Thyroid gland (tissue), 4 donors: ENCODE data around the gene RNF167. TPM values are rescaled to one million over a fixed set of nuclear protein-coding genes. Genes with fewer than 3 reads are reported as not detected.

Source experiments
- DNase-seq, 2 donors: peaks; one replicate each; pipeline ENCODE4 v3.0.0-alpha.2; 2019
- H3K27ac ChIP-seq, 3 donors: fragments of 200-600 bp; sonication (generic); 1 replicate in 2 of 3; 2 replicates in 1 of 3; pipeline ENCODE4 v1.5.1; 2016 to 2019; ENCODE audit warnings: mild to moderate bottlenecking in 1 of 3, moderate library complexity in 1 of 3
- H3K27me3 ChIP-seq: fragments of 200-600 bp; sonication (generic); one replicate; pipeline ENCODE4 v1.5.1; 2019
- H3K36me3 ChIP-seq, 2 donors: fragments of 200-600 bp; sonication (generic); one replicate each; pipeline ENCODE4 v1.5.1; 2016 to 2019
- H3K4me1 ChIP-seq, 2 donors: fragments of 200-600 bp; sonication (generic); one replicate each; pipeline ENCODE4 v1.5.1; 2017 to 2019
- H3K4me3 ChIP-seq, 3 donors: fragments of 200-600 bp; sonication (generic); replicated peaks in 1 of 3; 1 replicate in 2 of 3; 2 replicates in 1 of 3; pipeline ENCODE4 v1.5.1; 2016; ENCODE audit warnings: mild to moderate bottlenecking in 1 of 3
- H3K9me3 ChIP-seq: fragments of 200-600 bp; sonication (generic); one replicate; pipeline ENCODE4 v1.5.1; 2017
- CTCF ChIP-seq, 6 experiments: fragments of 200-600 bp in 3 of 6; fragments of 450-650 bp in 3 of 6; sonication (generic) in 3 of 6; IDR thresholded peaks; one replicate each; pipeline ENCODE4 v1.5.1; 2016 to 2019; ENCODE audit warnings: antibody characterized with exemption in 6 of 6, mild to moderate bottlenecking in 2 of 6, inconsistent platforms in 1 of 6, moderate library complexity in 1 of 6
- POLR2A ChIP-seq, 2 donors: fragments of 450-650 bp; IDR thresholded peaks; one replicate each; pipeline ENCODE4 v1.6.1; 2017; ENCODE audit warnings: antibody characterized with exemption in 2 of 2, mild to moderate bottlenecking in 2 of 2, moderate library complexity in 1 of 2
- WGBS, 2 donors: methylation state at CpG; one replicate each; pipeline ENCODE4 v1.1.5; 2017; 5-methylcytosine and 5-hydroxymethylcytosine counted together
- intact Hi-C: fragments of 100-400 bp; cut with DNase I; formaldehyde crosslinking; loops from one replicate; pipeline ENCODE4 v1.15.1; 2023
- total RNA-seq, 4 donors: library from RNA; depleted of rRNA; stranded (reverse); fragments of >200 nt; gene quantifications; one replicate each; pipeline ENCODE4 v1.2.3, GENCODE V29; 2016

Gene RNF167
- total RNA-seq, 4 donors from 2014 or later: 47.1 to 77.0 (median 67.2) TPM

DNA sequence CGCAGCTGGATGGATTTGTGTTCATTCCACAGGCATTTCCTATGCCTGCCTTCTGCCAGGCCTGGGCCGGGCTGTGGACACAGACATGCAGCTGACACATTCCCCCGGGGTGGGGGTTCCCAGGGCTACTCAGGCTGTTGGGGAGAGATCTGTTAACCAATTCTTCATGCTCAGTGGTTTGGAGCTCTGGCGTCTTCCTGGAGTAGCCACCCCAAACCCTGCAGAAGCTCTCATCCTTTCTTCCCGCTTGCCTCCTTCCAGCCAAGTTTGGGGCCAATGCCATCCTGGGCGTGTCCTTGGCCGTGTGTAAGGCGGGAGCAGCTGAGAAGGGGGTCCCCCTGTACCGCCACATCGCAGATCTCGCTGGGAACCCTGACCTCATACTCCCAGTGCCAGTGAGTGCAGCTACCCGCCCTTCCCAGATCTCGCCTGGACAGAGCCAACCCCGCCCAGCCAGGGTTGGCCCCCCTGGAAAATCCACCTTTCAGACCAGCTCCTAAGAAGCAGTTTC, 13.4 kb downstream of the RNF167 start:
- Histone ChIP-seq H3K36me3 (no peaks in the 10 kb centered on the region), H3K9me3 (no peaks in the 10 kb centered on the region), H3K27ac (peak overlapping the region; percentile 43 to 68 (median 52)), H3K4me1 (peaks cover 17 to 57% of the 10 kb centered on the region in 2 donors), H3K27me3 (no peaks in the 10 kb centered on the region), H3K4me3 (no peak overlapping the region)
- peak; percentile 69 to 75 for DNase-seq
- TF ChIP-seq POLR2A (IDR thresholded peaks at IDR 0.05) (peak in 1 of 2 donors; percentile 6), CTCF (IDR thresholded peaks at IDR 0.05) (no peak)
- WGBS, 2 donors: 39 to 48% methylated on average over 13 to 14 of the region's 14 CpGs
- intact Hi-C loops: no loop called here

DNA sequence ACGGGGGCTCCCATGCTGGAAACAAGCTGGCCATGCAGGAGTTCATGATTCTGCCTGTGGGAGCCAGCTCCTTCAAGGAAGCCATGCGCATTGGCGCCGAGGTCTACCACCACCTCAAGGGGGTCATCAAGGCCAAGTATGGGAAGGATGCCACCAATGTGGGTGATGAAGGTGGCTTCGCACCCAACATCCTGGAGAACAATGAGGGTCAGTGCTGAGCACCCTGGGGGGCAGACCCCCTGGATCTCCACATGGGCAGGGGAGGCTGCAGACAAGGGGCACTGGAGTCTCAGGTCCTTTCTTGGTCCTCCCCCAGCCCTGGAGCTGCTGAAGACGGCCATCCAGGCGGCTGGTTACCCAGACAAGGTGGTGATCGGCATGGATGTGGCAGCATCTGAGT, 15.0 kb downstream of the RNF167 start:
- Histone ChIP-seq H3K36me3 (peaks cover 8 to 9% of the 10 kb centered on the region in 2 donors), H3K4me3 (no peak overlapping the region), H3K27me3 (no peaks in the 10 kb centered on the region), H3K4me1 (peaks cover 20 to 60% of the 10 kb centered on the region in 2 donors), H3K9me3 (no peaks in the 10 kb centered on the region), H3K27ac (no peak overlapping the region)
- WGBS, 2 donors: 90 to 92% methylated on average over 8 of the region's 8 CpGs
- TF ChIP-seq POLR2A (IDR thresholded peaks at IDR 0.05): no peak
- TF ChIP-seq CTCF (IDR thresholded peaks at IDR 0.05): no peak
- intact Hi-C loops: no loop called here
- no peak for DNase-seq

- DNase-seq: peak in 1 of 2 donors; percentile 14
- WGBS, 2 donors: 80 to 86% methylated on average over 8 to 10 of the region's 10 CpGs
- TF ChIP-seq POLR2A (IDR thresholded peaks at IDR 0.05) (no peak), CTCF (IDR thresholded peaks at IDR 0.05) (peak in 1 of 6 experiments; percentile 11)
- H3K36me3 ChIP-seq: peaks cover 8 to 9% of the 10 kb centered on the region in 2 donors
- no peak overlapping the region for H3K27ac ChIP-seq
- intact Hi-C loops: no loop called here
- H3K4me1 ChIP-seq: peaks cover 15 to 45% of the 10 kb centered on the region in 2 donors
- H3K9me3 ChIP-seq: no peaks in the 10 kb centered on the region
- no peak overlapping the region for H3K4me3 ChIP-seq
- no peaks in the 10 kb centered on the region for H3K27me3 ChIP-seq
Measured at GRCh38 chr17:4956493-4957061, 16.5 kb downstream of the RNF167 start.

DNA sequence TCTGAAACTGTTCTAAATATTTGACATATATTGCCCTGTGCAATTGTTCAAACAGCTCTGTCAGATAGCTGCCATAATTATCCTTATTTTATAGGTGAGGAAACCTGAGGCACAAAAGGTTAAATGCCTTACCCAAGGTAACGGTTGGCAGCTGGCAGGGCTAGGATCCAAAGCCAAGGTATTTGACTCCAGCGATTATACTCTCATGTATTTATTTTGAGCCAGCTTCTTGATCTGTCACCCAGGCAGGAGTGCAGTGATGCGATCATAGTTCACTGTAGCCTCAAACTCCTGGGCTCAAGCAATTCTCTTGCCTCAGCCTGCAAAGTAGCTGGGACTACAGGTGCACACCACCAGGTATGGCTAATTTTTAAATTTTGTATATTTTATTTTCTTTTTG, 18.0 kb downstream of the RNF167 start:
- Histone ChIP-seq H3K4me3 (no peak overlapping the region), H3K27me3 (no peaks in the 10 kb centered on the region), H3K36me3 (peaks cover 8 to 9% of the 10 kb centered on the region in 2 donors), H3K4me1 (peaks cover 11 to 30% of the 10 kb centered on the region in 2 donors), H3K27ac (no peak overlapping the region), H3K9me3 (no peaks in the 10 kb centered on the region)
- DNase-seq: peak; percentile 72 to 82
- no peak for TF ChIP-seq POLR2A (IDR thresholded peaks at IDR 0.05)
- TF ChIP-seq CTCF (IDR thresholded peaks at IDR 0.05): no peak
- intact Hi-C loops: no loop called here
- WGBS, 2 donors: 21 to 29% methylated on average over 3 of the region's 3 CpGs

GRCh38 chr17:4959261-4959965, 19.3 kb downstream of the RNF167 start:
- WGBS, 2 donors: 92 to 94% methylated on average over 17 to 18 of the region's 18 CpGs
- Histone ChIP-seq H3K4me3 (no peak overlapping the region), H3K4me1 (peaks cover 7 to 21% of the 10 kb centered on the region in 2 donors), H3K36me3 (peaks cover 8 to 9% of the 10 kb centered on the region in 2 donors), H3K27ac (no peak overlapping the region), H3K27me3 (no peaks in the 10 kb centered on the region), H3K9me3 (no peaks in the 10 kb centered on the region)
- no peak for DNase-seq
- intact Hi-C loops: no loop called here
- TF ChIP-seq POLR2A (IDR thresholded peaks at IDR 0.05) (no peak), CTCF (IDR thresholded peaks at IDR 0.05) (no peak)
